Mammary epithelial cell (primary cell): ENCODE measurements around the gene ERG.

Experiments used
- CTCF ChIP-seq, 2 donors: IDR thresholded peaks in 1 of 2; conservative IDR thresholded peaks in 1 of 2; 2 replicates each; pipeline ENCODE4 v1.5.1; 2011 to 2012; ENCODE audit warnings: inconsistent platforms in 2 of 2, low read length in 2 of 2, mild to moderate bottlenecking in 2 of 2, control low read depth in 1 of 2, low read depth in 1 of 2; ENCODE audit not compliant: insufficient read depth in 1 of 2; ENCODE audit errors: extremely low read depth in 1 of 2
- EZH2 ChIP-seq: IDR thresholded peaks from 2 replicates; pipeline ENCODE4 v1.6.1; 2012; ENCODE audit warnings: low read length, inconsistent platforms, borderline replicate concordance

DNA sequence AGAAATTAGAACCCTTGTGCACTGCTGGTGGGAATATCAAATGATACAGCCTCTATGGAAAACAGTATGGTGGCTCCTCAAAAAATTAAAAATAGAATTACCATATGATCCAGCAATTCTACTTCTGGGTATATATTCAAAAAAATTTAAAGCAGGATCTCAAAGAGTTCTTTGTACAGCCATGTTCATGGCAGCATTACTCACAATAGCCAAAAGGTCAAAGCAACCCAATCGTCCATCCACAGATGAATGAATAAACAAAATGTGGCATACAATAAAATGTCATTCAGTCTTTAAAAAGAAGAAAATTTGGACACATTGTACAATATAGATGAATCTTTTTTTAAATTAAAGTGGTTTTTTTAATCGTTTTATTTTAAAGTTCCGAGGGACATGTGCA, 36.3 kb upstream of the ERG start:
- TF ChIP-seq CTCF (conservative IDR thresholded peaks at IDR 0.05 in 1 of 2, IDR thresholded peaks at IDR 0.05 in 1 of 2; ENCODE audit: extremely low read depth in 1 of 2, insufficient read depth in 1 of 2, low read depth in 1 of 2, low read length in 2 of 2) (no peak), EZH2 (no peak)
